Measurements from ENCODE around the gene DENND1B.
A peak's percentile ranks its signal among the peaks of the same experiment; 100 is the strongest.

DENND1B gene

GRCh38 chr1:197688233-197688632, 87.0 kb downstream of the DENND1B start:
- ATAC-seq (no peak), DNase-seq (ENCODE audit: low spot score in 2 of 2) (no peak)
- peaks cover 7% of the 10 kb centered on the region for H3K4me1 Mint-ChIP-seq
- peaks cover 8% of the 10 kb centered on the region for H3K9me3 Mint-ChIP-seq
- H3K36me3 Mint-ChIP-seq: no peaks in the 10 kb centered on the region
- H3K27ac Mint-ChIP-seq: no peak overlapping the region
- H3K4me3 Mint-ChIP-seq: no peak overlapping the region

GRCh38 chr1:197686702-197687355, 88.5 kb downstream of the DENND1B start:
- no peaks in the 10 kb centered on the region for H3K36me3 Mint-ChIP-seq
- H3K27ac Mint-ChIP-seq: no peak overlapping the region
- DNase-seq (ENCODE audit: low spot score in 2 of 2) (no peak), ATAC-seq (no peak)
- H3K4me1 Mint-ChIP-seq: peaks cover 12% of the 10 kb centered on the region
- H3K9me3 Mint-ChIP-seq: peaks cover 8% of the 10 kb centered on the region
- no peak overlapping the region for H3K4me3 Mint-ChIP-seq

- peaks cover 12% of the 10 kb centered on the region for H3K4me1 Mint-ChIP-seq
- no peak overlapping the region for H3K4me3 Mint-ChIP-seq
- H3K27ac Mint-ChIP-seq: no peak overlapping the region
- ATAC-seq (peak; percentile 34), DNase-seq (ENCODE audit: low spot score in 2 of 2) (no peak)
- peaks cover 8% of the 10 kb centered on the region for H3K9me3 Mint-ChIP-seq
- H3K36me3 Mint-ChIP-seq: no peaks in the 10 kb centered on the region
Measured at GRCh38 chr1:197686231-197686630, 89.0 kb downstream of the DENND1B start.

- no peak for ATAC-seq
- no peak for DNase-seq (ENCODE audit: low spot score in 2 of 2)
- Mint-ChIP-seq H3K4me1 (peaks cover 12% of the 10 kb centered on the region), H3K9me3 (peaks cover 8% of the 10 kb centered on the region), H3K4me3 (no peak overlapping the region), H3K36me3 (no peaks in the 10 kb centered on the region), H3K27ac (no peak overlapping the region)
Measured at GRCh38 chr1:197685785-197686184, 89.5 kb downstream of the DENND1B start.

- no peaks in the 10 kb centered on the region for H3K36me3 Mint-ChIP-seq
Measured at GRCh38 chr1:197683895-197684553, 91.3 kb downstream of the DENND1B start.

GRCh38 chr1:197683280-197683679, 92.0 kb downstream of the DENND1B start:
- no peak overlapping the region for H3K4me3 Mint-ChIP-seq
- no peak overlapping the region for H3K27ac Mint-ChIP-seq
- peaks cover 12% of the 10 kb centered on the region for H3K4me1 Mint-ChIP-seq
- H3K36me3 Mint-ChIP-seq: no peaks in the 10 kb centered on the region
- ATAC-seq (no peak), DNase-seq (ENCODE audit: low spot score in 2 of 2) (no peak)
- peaks cover 5% of the 10 kb centered on the region for H3K9me3 Mint-ChIP-seq

More at GRCh38 chr1:197683895-197684553, 91.3 kb downstream of the DENND1B start:
- Mint-ChIP-seq H3K27ac (no peak overlapping the region), H3K4me1 (peaks cover 12% of the 10 kb centered on the region), H3K4me3 (no peak overlapping the region), H3K9me3 (peaks cover 7% of the 10 kb centered on the region)
- DNase-seq (ENCODE audit: low spot score in 2 of 2): no peak
- no peak for ATAC-seq

GRCh38 chr1:197680311-197680710, 95.0 kb downstream of the DENND1B start:
- peaks cover 17% of the 10 kb centered on the region for H3K4me1 Mint-ChIP-seq
- no peak for DNase-seq (ENCODE audit: low spot score in 2 of 2)
- H3K36me3 Mint-ChIP-seq: no peaks in the 10 kb centered on the region
- H3K9me3 Mint-ChIP-seq: no peaks in the 10 kb centered on the region
- ATAC-seq: no peak
- H3K4me3 Mint-ChIP-seq: no peak overlapping the region
- H3K27ac Mint-ChIP-seq: no peak overlapping the region

- DNase-seq (ENCODE audit: low spot score in 2 of 2) (no peak), ATAC-seq (no peak)
- Mint-ChIP-seq H3K9me3 (no peaks in the 10 kb centered on the region), H3K27ac (no peak overlapping the region), H3K4me3 (no peak overlapping the region), H3K36me3 (no peaks in the 10 kb centered on the region), H3K4me1 (peaks cover 17% of the 10 kb centered on the region)
Measured at GRCh38 chr1:197677752-197678295, 97.5 kb downstream of the DENND1B start.

GRCh38 chr1:197677313-197677712, 98.0 kb downstream of the DENND1B start:
- no peak for DNase-seq (ENCODE audit: low spot score in 2 of 2)
- Mint-ChIP-seq H3K9me3 (no peaks in the 10 kb centered on the region), H3K4me3 (no peak overlapping the region), H3K27ac (no peak overlapping the region), H3K36me3 (no peaks in the 10 kb centered on the region), H3K4me1 (peaks cover 13% of the 10 kb centered on the region)
- ATAC-seq: no peak

GRCh38 chr1:197675583-197676208, 99.6 kb downstream of the DENND1B start:
- Mint-ChIP-seq H3K4me1 (peaks cover 12% of the 10 kb centered on the region), H3K4me3 (no peak overlapping the region), H3K27ac (no peak overlapping the region), H3K9me3 (no peaks in the 10 kb centered on the region), H3K36me3 (no peaks in the 10 kb centered on the region)
- DNase-seq (ENCODE audit: low spot score in 2 of 2) (no peak), ATAC-seq (no peak)

- H3K9me3 Mint-ChIP-seq: no peaks in the 10 kb centered on the region
- H3K27ac Mint-ChIP-seq: no peak overlapping the region
- ATAC-seq (no peak), DNase-seq (ENCODE audit: low spot score in 2 of 2) (no peak)
- H3K4me1 Mint-ChIP-seq: peaks cover 12% of the 10 kb centered on the region
- H3K4me3 Mint-ChIP-seq: no peak overlapping the region
- no peaks in the 10 kb centered on the region for H3K36me3 Mint-ChIP-seq
Measured at GRCh38 chr1:197674286-197674685, 101.0 kb downstream of the DENND1B start.

- no peak for ATAC-seq
- Mint-ChIP-seq H3K36me3 (no peaks in the 10 kb centered on the region), H3K4me1 (peaks cover 12% of the 10 kb centered on the region), H3K27ac (no peak overlapping the region), H3K4me3 (no peak overlapping the region), H3K9me3 (no peaks in the 10 kb centered on the region)
- DNase-seq (ENCODE audit: low spot score in 2 of 2): no peak
Measured at GRCh38 chr1:197673292-197673691, 102.0 kb downstream of the DENND1B start.

- Mint-ChIP-seq H3K9me3 (no peaks in the 10 kb centered on the region), H3K36me3 (no peaks in the 10 kb centered on the region), H3K27ac (no peak overlapping the region), H3K4me3 (no peak overlapping the region), H3K4me1 (peaks cover 12% of the 10 kb centered on the region)
- DNase-seq (ENCODE audit: low spot score in 2 of 2) (no peak), ATAC-seq (no peak)
Measured at GRCh38 chr1:197672347-197672746, 102.9 kb downstream of the DENND1B start.

- Mint-ChIP-seq H3K4me3 (no peak overlapping the region), H3K4me1 (peaks cover 8% of the 10 kb centered on the region), H3K9me3 (no peaks in the 10 kb centered on the region), H3K27ac (no peak overlapping the region), H3K36me3 (no peaks in the 10 kb centered on the region)
- ATAC-seq (no peak), DNase-seq (ENCODE audit: low spot score in 2 of 2) (no peak)
Measured at GRCh38 chr1:197671920-197672319, 103.4 kb downstream of the DENND1B start.

- DNase-seq (ENCODE audit: low spot score in 2 of 2) (no peak), ATAC-seq (no peak)
- H3K4me1 Mint-ChIP-seq: peaks cover 6% of the 10 kb centered on the region
- H3K4me3 Mint-ChIP-seq: no peak overlapping the region
- no peak overlapping the region for H3K27ac Mint-ChIP-seq
- H3K36me3 Mint-ChIP-seq: no peaks in the 10 kb centered on the region
- H3K9me3 Mint-ChIP-seq: no peaks in the 10 kb centered on the region
Measured at GRCh38 chr1:197671140-197671539, 104.1 kb downstream of the DENND1B start.

Measured in stimulated activated effector memory CD8-positive, alpha-beta T cell treated with anti-CD3 and anti-CD28 coated beads, Interleukin-12 subunit alpha, Interleukin-12 subunit beta, amount 100 ng/mL, for 72 hours (primary cell).